Keratinocyte (primary cell): ENCODE measurements around the gene PBX2. TPM values are rescaled to one million over a fixed set of nuclear protein-coding genes. Genes with fewer than 3 reads are reported as not detected.
A peak's percentile ranks its signal among the peaks of the same experiment; 100 is the strongest.
"Not testable (repeated sequence)": the region's sequence is repeated elsewhere in the genome, so short reads cannot be mapped to it uniquely, and the experiment has no call there.

Experiments
- DNase-seq: peaks from one replicate; pipeline ENCODE4 v3.0.0-alpha.2; 2011; ENCODE audit warnings: low read depth, missing footprints, low spot score
- FAIRE-seq: peaks from 2 replicates; lab custom pipeline; 2011; peaks lifted over from hg19 to GRCh38; lab: Jason Lieb, UNC
- H2AFZ ChIP-seq: 2 replicates; pipeline ENCODE4 v1.6.0; 2012; ENCODE audit warnings: low read length, control low read depth, inconsistent platforms; ENCODE audit not compliant: control insufficient read depth
- H3K27ac ChIP-seq: 2 replicates; pipeline ENCODE4 v1.5.1; 2011; ENCODE audit warnings: low read length; ENCODE audit not compliant: control insufficient read depth, insufficient read depth
- H3K27me3 ChIP-seq: 3 replicates; pipeline ENCODE4 v1.6.0; 2011; ENCODE audit warnings: low read length; ENCODE audit not compliant: control insufficient read depth, insufficient read depth; ENCODE audit errors: extremely low read depth
- H3K36me3 ChIP-seq, 2 experiments: 2 replicates in 1 of 2; 3 replicates in 1 of 2; pipeline ENCODE4 v1.5.1; 2011; ENCODE audit warnings: low read length in 2 of 2, mild to moderate bottlenecking in 1 of 2; ENCODE audit not compliant: control insufficient read depth in 2 of 2, insufficient read depth in 2 of 2; ENCODE audit errors: extremely low read depth in 1 of 2
- H3K4me1 ChIP-seq: 3 replicates; pipeline ENCODE4 v1.5.1; 2011; ENCODE audit warnings: low read length; ENCODE audit not compliant: control insufficient read depth, insufficient read depth; ENCODE audit errors: extremely low read depth
- H3K4me2 ChIP-seq: 3 replicates; pipeline ENCODE4 v1.6.0; 2011; ENCODE audit warnings: low read depth, low read length; ENCODE audit not compliant: control insufficient read depth, insufficient read depth; ENCODE audit errors: extremely low read depth
- H3K4me3 ChIP-seq, 3 experiments: fragments of 200-600 bp in 1 of 3; sonication (generic) in 1 of 3; 2 replicates in 2 of 3; 3 replicates in 1 of 3; pipeline ENCODE4 v1.5.1; 2011 to 2016; ENCODE audit warnings: low read length in 3 of 3, mild to moderate bottlenecking in 3 of 3, control low read depth in 2 of 3, inconsistent platforms in 1 of 3, low read depth in 1 of 3, mixed read lengths in 1 of 3, mixed run types in 1 of 3, moderate library complexity in 1 of 3; ENCODE audit not compliant: control insufficient read depth in 2 of 3, insufficient read depth in 2 of 3; ENCODE audit errors: extremely low read depth in 1 of 3
- H3K79me2 ChIP-seq: 2 replicates; pipeline ENCODE4 v1.6.0; 2012; ENCODE audit warnings: low read length; ENCODE audit not compliant: control insufficient read depth, insufficient read depth
- H3K9ac ChIP-seq: 3 replicates; pipeline ENCODE4 v1.6.0; 2011; ENCODE audit warnings: low read length; ENCODE audit not compliant: control insufficient read depth, insufficient read depth; ENCODE audit errors: extremely low read depth
- H3K9me1 ChIP-seq: 3 replicates; pipeline ENCODE4 v1.6.0; 2011; ENCODE audit warnings: low read length; ENCODE audit not compliant: control insufficient read depth, insufficient read depth; ENCODE audit errors: extremely low read depth
- H3K9me3 ChIP-seq: 2 replicates; pipeline ENCODE4 v1.5.1; 2012; ENCODE audit warnings: low read depth, low read length; ENCODE audit not compliant: control insufficient read depth
- H4K20me1 ChIP-seq: 3 replicates; pipeline ENCODE4 v1.6.0; 2011; ENCODE audit warnings: low read length; ENCODE audit not compliant: control insufficient read depth, insufficient read depth; ENCODE audit errors: extremely low read depth
- CTCF ChIP-seq, 3 experiments: IDR thresholded peaks in 1 of 3; conservative IDR thresholded peaks in 1 of 3; optimal IDR thresholded peaks in 1 of 3; 2 replicates in 2 of 3; 3 replicates in 1 of 3; pipeline versions ENCODE3 to v1.5.1; 2011; ENCODE audit warnings: low read length in 3 of 3, mild to moderate bottlenecking in 3 of 3, moderate library complexity in 2 of 3, control low read depth in 1 of 3, inconsistent platforms in 1 of 3; ENCODE audit not compliant: insufficient read depth in 2 of 3; ENCODE audit errors: extremely low read depth in 1 of 3
- EZH2 ChIP-seq: IDR thresholded peaks from one replicate; pipeline ENCODE4 v1.6.1; 2012; ENCODE audit warnings: inconsistent platforms, mild to moderate bottlenecking, low read length, moderate library complexity
- dilution Hi-C: fragments of 300-500 bp; cut with MboI; formaldehyde crosslinking; loops from one replicate; pipeline ENCODE4 v1.7.0; 2020; ENCODE audit warnings: low sequenced_read_pairs; ENCODE audit not compliant: extremely low pct_ligation_motif_present
- polyA plus RNA-seq, 5 experiments: library from polyadenylated mRNA; depleted of rRNA in 3 of 5; stranded (reverse) in 3 of 5; stranded (forward) in 1 of 5; unstranded in 1 of 5; fragments of >200 nt; gene quantifications; 1 replicate in 1 of 5; 2 replicates in 3 of 5; 3 replicates in 1 of 5; pipeline versions ENCODE4 v1.2.1 to v1.2.3, GENCODE V29; 2011 to 2012; ENCODE audit warnings: missing spikeins in 2 of 5, low read depth in 1 of 5, low replicate concordance in 1 of 5

The PBX2 gene
- polyA plus RNA-seq, 1 donor (not counting 4 experiments of a cell fraction or from before 2014, with no cell fraction given): 43.5 TPM

GRCh38 chr6:32194388-32194787, 4.4 kb upstream of the PBX2 start:
- no peak for FAIRE-seq
- H3K27me3 ChIP-seq: no peaks in the 10 kb centered on the region
- dilution Hi-C loops: no loop called here
- no peak overlapping the region for H3K9ac ChIP-seq
- H3K36me3 ChIP-seq: no peaks in the 10 kb centered on the region
- TF ChIP-seq CTCF (optimal IDR thresholded peaks at IDR 0.05 in 1 of 3, IDR thresholded peaks at IDR 0.05 in 1 of 3, conservative IDR thresholded peaks at IDR 0.05 in 1 of 3; ENCODE audit: extremely low read depth in 1 of 3, insufficient read depth in 2 of 3, low read length in 3 of 3): no peak
- no peak for TF ChIP-seq EZH2
- no peaks in the 10 kb centered on the region for H3K9me1 ChIP-seq
- H3K4me3 ChIP-seq: no peak overlapping the region
- no peak overlapping the region for H3K27ac ChIP-seq
- H3K79me2 ChIP-seq: peaks cover 2% of the 10 kb centered on the region
- H3K9me3 ChIP-seq: no peaks in the 10 kb centered on the region
- no peak for DNase-seq
- no peaks in the 10 kb centered on the region for H4K20me1 ChIP-seq
- H3K4me1 ChIP-seq: peaks cover 30% of the 10 kb centered on the region
- H3K4me2 ChIP-seq: peak overlapping the region; percentile 75
- H2AFZ ChIP-seq: no peak overlapping the region

GRCh38 chr6:32193096-32193495, 3.1 kb upstream of the PBX2 start:
- dilution Hi-C loops, H3K27ac ChIP-seq, H3K9me1 ChIP-seq, FAIRE-seq, H3K9me3 ChIP-seq, H3K27me3 ChIP-seq, H3K4me3 ChIP-seq, H3K36me3 ChIP-seq, DNase-seq, H4K20me1 ChIP-seq: not testable (repeated sequence)
- peaks cover 33% of the 10 kb centered on the region for H3K4me1 ChIP-seq
- H3K9ac ChIP-seq: peak overlapping the region; percentile 33
- peak overlapping the region; percentile 83 for H2AFZ ChIP-seq
- peaks cover 10% of the 10 kb centered on the region for H3K79me2 ChIP-seq
- H3K4me2 ChIP-seq: peak overlapping the region; percentile 71

GRCh38 chr6:32192608-32193039, 2.6 kb upstream of the PBX2 start, which contains the start of gene GPSM3:
Gene GPSM3, minus strand, starts transcription at chr6:32192643. Its CDS starts 130 bp downstream, at chr6:32192513.
- FAIRE-seq (no peak), DNase-seq (no peak)
- Histone ChIP-seq H3K4me2 (peak within 1 kb of the TSS; percentile 71), H3K27ac (peak within 1 kb of the TSS; percentile 49), H3K79me2 (peaks cover 12% of the 10 kb centered on the region), H2AFZ (peak within 1 kb of the TSS; percentile 83), H3K36me3 (no peaks in the 10 kb centered on the region), H3K4me3 (peak within 1 kb of the TSS in 1 of 3 experiments; percentile 34), H4K20me1 (no peaks in the 10 kb centered on the region), H3K27me3 (no peaks in the 10 kb centered on the region), H3K9me3 (no peaks in the 10 kb centered on the region), H3K4me1 (peaks cover 33% of the 10 kb centered on the region), H3K9ac (peak within 1 kb of the TSS; percentile 33), H3K9me1 (no peaks in the 10 kb centered on the region)
- TF ChIP-seq EZH2 (no peak), CTCF (optimal IDR thresholded peaks at IDR 0.05 in 1 of 3, IDR thresholded peaks at IDR 0.05 in 1 of 3, conservative IDR thresholded peaks at IDR 0.05 in 1 of 3; ENCODE audit: extremely low read depth in 1 of 3, insufficient read depth in 2 of 3, low read length in 3 of 3) (no peak)
- dilution Hi-C loops: no loop called here
